Sigmoid colon (tissue), 7 donors: Measurements from ENCODE around the gene PIP5KL1. TPM values are rescaled to one million over a fixed set of nuclear protein-coding genes. Genes with fewer than 3 reads are reported as not detected.
A peak's percentile ranks its signal among the peaks of the same experiment; 100 is the strongest.

Experiments used
- DNase-seq: peaks from one replicate; pipeline ENCODE4 v3.0.0-alpha.2; 2019
- H3K27ac ChIP-seq, 4 donors: fragments of 200-600 bp; sonication (generic); one replicate each; pipeline ENCODE4 v1.5.1; 2016 to 2019; ENCODE audit warnings: mild to moderate bottlenecking in 1 of 4
- H3K27me3 ChIP-seq, 3 donors: fragments of 200-600 bp; sonication (generic); one replicate each; pipeline ENCODE4 v1.5.1; 2019; ENCODE audit warnings: mild to moderate bottlenecking in 1 of 3
- H3K36me3 ChIP-seq, 4 donors: fragments of 200-600 bp; sonication (generic); one replicate each; pipeline ENCODE4 v1.5.1; 2016 to 2019
- H3K4me1 ChIP-seq, 4 donors: fragments of 200-600 bp; sonication (generic); one replicate each; pipeline ENCODE4 v1.5.1; 2017 to 2019
- H3K4me3 ChIP-seq, 4 donors: fragments of 200-600 bp; sonication (generic); one replicate each; pipeline ENCODE4 v1.5.1; 2017 to 2019; ENCODE audit warnings: mild to moderate bottlenecking in 2 of 4, moderate library complexity in 1 of 4
- H3K9me3 ChIP-seq, 4 donors: fragments of 200-600 bp in 3 of 4; sonication (generic) in 3 of 4; one replicate each; pipeline versions ENCODE4 v1.5.1 to v1.6.1; 2013 to 2019
- CTCF ChIP-seq, 4 experiments: fragments of 450-650 bp in 3 of 4; fragments of 200-600 bp in 1 of 4; IDR thresholded peaks; one replicate each; pipeline ENCODE4 v1.5.1; 2016 to 2019; ENCODE audit warnings: antibody characterized with exemption in 4 of 4, mild to moderate bottlenecking in 3 of 4, moderate library complexity in 2 of 4
- EP300 ChIP-seq, 4 donors: sonication (generic); formaldehyde crosslinking; IDR thresholded peaks; one replicate each; pipeline ENCODE4 v1.6.1; 2017; ENCODE audit warnings: antibody characterized with exemption in 4 of 4
- POLR2A ChIP-seq, 2 donors: fragments of 450-650 bp; IDR thresholded peaks; one replicate each; pipeline ENCODE4 v1.6.1; 2016; ENCODE audit warnings: antibody characterized with exemption in 2 of 2, mild to moderate bottlenecking in 2 of 2, moderate library complexity in 2 of 2
- POLR2AphosphoS5 ChIP-seq, 4 donors: sonication (generic); formaldehyde crosslinking; IDR thresholded peaks; one replicate each; pipeline ENCODE4 v1.6.1; 2017; ENCODE audit warnings: antibody characterized with exemption in 4 of 4
- whole genome bisulfite sequencing, 2 donors: extraction: QIAGEN DNeasy Blood & Tissue Kit; methylation state at CpG; one replicate each; pipeline ENCODE4 v1.1.7; 2013; 5-methylcytosine and 5-hydroxymethylcytosine counted together
- intact Hi-C: fragments of 100-400 bp; cut with DNase I; formaldehyde crosslinking; loops from one replicate; pipeline ENCODE4 v1.15.1; 2023
- polyA plus RNA-seq, 3 donors: library from polyadenylated mRNA; stranded (reverse); fragments of 200-250 nt; gene quantifications; one replicate each; pipeline ENCODE4 v1.2.3, GENCODE V29; 2013
- total RNA-seq, 4 donors: library from RNA; depleted of rRNA; stranded (reverse); fragments of >200 nt; gene quantifications; one replicate each; pipeline ENCODE4 v1.1.0, GENCODE V29; 2016
- donor health status: healthy with polysubstance abuse.
- donor health status: Bipolar disorder and iron deficiency.
- donor health status: healthy.

PIP5KL1 gene
- total and polyA plus RNA-seq, 7 donors, result 0.16 to 4.2 (median 2.1) TPM; not detected in 1

- TF ChIP-seq POLR2AphosphoS5 (IDR thresholded peaks at IDR 0.05), result no peak
- no peak for TF ChIP-seq POLR2A (IDR thresholded peaks at IDR 0.05)
- peaks cover 0 to 12% (median 0%) of the 10 kb centered on the region in 3 donors for H3K27me3 ChIP-seq
- peaks cover 0 to 11% (median 5%) of the 10 kb centered on the region in 4 donors for H3K36me3 ChIP-seq
- H3K4me1 ChIP-seq, result peaks cover 0 to 39% (median 37%) of the 10 kb centered on the region in 4 donors
- H3K27ac ChIP-seq, result no peak overlapping the region
- H3K9me3 ChIP-seq, result no peaks in the 10 kb centered on the region
- DNase-seq, result no peak
- intact Hi-C loops, result no loop called here
- WGBS, 2 donors, result 77 to 84% methylated on average over 4 of the region's 4 CpGs
- no peak overlapping the region for H3K4me3 ChIP-seq
Observed at GRCh38 chr9:127935765-127936221, 5.2 kb upstream of the PIP5KL1 start.

GRCh38 chr9:127934986-127935385 is 4.4 kb upstream of the PIP5KL1 start:
- TF ChIP-seq EP300 (IDR thresholded peaks at IDR 0.05) (no peak), CTCF (IDR thresholded peaks at IDR 0.05) (no peak), POLR2A (IDR thresholded peaks at IDR 0.05) (no peak), POLR2AphosphoS5 (IDR thresholded peaks at IDR 0.05) (no peak)
- no peak for DNase-seq
- Histone ChIP-seq H3K9me3 (no peaks in the 10 kb centered on the region), H3K4me3 (no peak overlapping the region), H3K4me1 (peaks cover 0 to 47% (median 44%) of the 10 kb centered on the region in 4 donors), H3K27ac (no peak overlapping the region), H3K36me3 (peaks cover 0 to 10% (median 5%) of the 10 kb centered on the region in 4 donors), H3K27me3 (peaks cover 0 to 20% (median 0%) of the 10 kb centered on the region in 3 donors)
- whole genome bisulfite sequencing, 2 donors, result 65 to 82% methylated on average over 11 of the region's 11 CpGs
- intact Hi-C loops, result loop anchor here (5.0 kb wide), 1 partner anchor 323 kb away; the partner anchor contains the start of gene STXBP1

GRCh38 chr9:127934248-127934647 is 3.7 kb upstream of the PIP5KL1 start:
- intact Hi-C loops, result loop anchor here (5.0 kb wide), 1 partner anchor 322 kb away; the partner anchor contains the start of gene STXBP1
- no peaks in the 10 kb centered on the region for H3K9me3 ChIP-seq
- DNase-seq, result no peak
- H3K4me1 ChIP-seq, result peaks cover 0 to 47% (median 45%) of the 10 kb centered on the region in 4 donors
- no peak overlapping the region for H3K27ac ChIP-seq
- WGBS, 2 donors, result 95 to 96% methylated on average over 4 of the region's 4 CpGs
- H3K4me3 ChIP-seq, result no peak overlapping the region
- peaks cover 0 to 27% (median under 1%) of the 10 kb centered on the region in 3 donors for H3K27me3 ChIP-seq
- no peak for TF ChIP-seq CTCF (IDR thresholded peaks at IDR 0.05)
- no peak for TF ChIP-seq EP300 (IDR thresholded peaks at IDR 0.05)
- no peak for TF ChIP-seq POLR2A (IDR thresholded peaks at IDR 0.05)
- no peak for TF ChIP-seq POLR2AphosphoS5 (IDR thresholded peaks at IDR 0.05)
- H3K36me3 ChIP-seq, result peaks cover 0 to 10% (median 5%) of the 10 kb centered on the region in 4 donors

- intact Hi-C loops, result loop anchor here (5.0 kb wide), 1 partner anchor 319 kb away; the partner anchor contains the start of gene STXBP1
- H3K27ac ChIP-seq, result no peak overlapping the region
Observed at GRCh38 chr9:127931092-127931881, 710 bp upstream of the PIP5KL1 start.

More at GRCh38 chr9:127931092-127931881, 710 bp upstream of the PIP5KL1 start:
- H3K9me3 ChIP-seq, result no peaks in the 10 kb centered on the region
- H3K4me1 ChIP-seq, result peaks cover 0 to 42% (median 40%) of the 10 kb centered on the region in 4 donors
- H3K36me3 ChIP-seq, result peaks cover 0 to 10% (median 5%) of the 10 kb centered on the region in 4 donors
- TF ChIP-seq POLR2AphosphoS5 (IDR thresholded peaks at IDR 0.05), result no peak
- TF ChIP-seq CTCF (IDR thresholded peaks at IDR 0.05), result no peak
- no peak for TF ChIP-seq EP300 (IDR thresholded peaks at IDR 0.05)
- no peak for TF ChIP-seq POLR2A (IDR thresholded peaks at IDR 0.05)
- WGBS, 2 donors, result 23 to 37% methylated on average over 18 of the region's 18 CpGs
- no peak for DNase-seq
- H3K27me3 ChIP-seq, result peaks cover 22 to 57% (median 30%) of the 10 kb centered on the region in 3 donors
- peak overlapping the region in 3 of 4 donors; percentile 40 to 55 (median 50) for H3K4me3 ChIP-seq
